BJ (cell line): Measurements from ENCODE around the gene SSC4D. TPM values are rescaled to one million over a fixed set of nuclear protein-coding genes. Genes with fewer than 3 reads are reported as not detected.

Experiments
- CTCF ChIA-PET: fragments of 350-600 bp; formaldehyde crosslinking; extraction: SDS; loops from one replicate; lab custom pipeline; 2021; ENCODE audit warnings: antibody characterized with exemption, inconsistent platforms; lab: Yijun Ruan, JAX
- POLR2A ChIA-PET: fragments of 300-600 bp; sonication (Branson Sonifier 250); formaldehyde crosslinking; extraction: SDS; loops from one replicate; lab custom pipeline; 2021; ENCODE audit warnings: antibody characterized with exemption; lab: Charles Lee
- DNase-seq: peaks from one replicate; pipeline ENCODE4 v3.0.0-alpha.2; 2011; ENCODE audit warnings: low read depth
- H3K27me3 ChIP-seq: 2 replicates; pipeline ENCODE4 v1.6.0; 2011; ENCODE audit warnings: low read length; ENCODE audit not compliant: control insufficient read depth, insufficient read depth
- H3K36me3 ChIP-seq: 2 replicates; pipeline ENCODE4 v1.5.1; 2011; ENCODE audit warnings: low read length; ENCODE audit not compliant: control insufficient read depth, insufficient read depth
- H3K4me3 ChIP-seq: 2 replicates; pipeline ENCODE4 v1.5.1; 2011; ENCODE audit warnings: low read depth, mild to moderate bottlenecking, control low read depth, low read length
- polyA plus RNA-seq: library from polyadenylated mRNA; depleted of rRNA; stranded (reverse); fragments of >200 nt; gene quantifications from 2 replicates; pipeline ENCODE4 v1.2.3, GENCODE V29; 2011
- TF ChIP-seq, protein P1 (sequence below): IDR thresholded peaks from 2 replicates; pipeline ENCODE4 v1.5.1; 2011; ENCODE audit warnings: low read depth, mild to moderate bottlenecking, control low read depth, inconsistent platforms, low read length, moderate library complexity; ENCODE audit not compliant: insufficient read depth

SSC4D gene
- polyA plus RNA-seq, 1 experiment = 0.92 TPM

DNA sequence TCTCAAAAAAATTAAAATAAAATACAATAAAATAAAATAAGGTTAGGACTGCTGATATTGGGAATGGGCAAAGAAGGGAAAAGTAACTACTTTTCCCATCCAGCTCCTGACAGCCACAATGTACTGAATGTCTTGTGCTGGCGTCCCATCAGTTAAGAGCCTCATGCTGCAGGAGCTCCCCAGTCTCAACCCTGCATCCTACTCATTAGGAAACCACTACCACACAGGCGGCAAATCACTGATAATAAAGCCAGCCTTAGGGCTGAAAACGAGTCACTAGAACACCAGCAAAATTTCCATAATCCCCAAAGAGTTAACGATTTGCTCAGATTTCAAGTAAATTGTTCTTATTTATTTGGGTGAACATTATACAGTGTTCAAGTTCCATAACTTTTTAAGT is 55.0 kb downstream of the SSC4D start:
- CTCF ChIA-PET = interaction anchor here (0.7 to 1.1 kb wide), 2 partner anchors 14 to 36 kb away, joined by 3 read pairs; no protein-coding TSS in a partner anchor
- H3K27me3 ChIP-seq = no peaks in the 10 kb centered on the region
- no peak overlapping the region for H3K4me3 ChIP-seq
- DNase-seq = no peak
- H3K36me3 ChIP-seq = peaks cover 8% of the 10 kb centered on the region
- POLR2A ChIA-PET = no interaction called here
- TF ChIP-seq, protein P1, sequence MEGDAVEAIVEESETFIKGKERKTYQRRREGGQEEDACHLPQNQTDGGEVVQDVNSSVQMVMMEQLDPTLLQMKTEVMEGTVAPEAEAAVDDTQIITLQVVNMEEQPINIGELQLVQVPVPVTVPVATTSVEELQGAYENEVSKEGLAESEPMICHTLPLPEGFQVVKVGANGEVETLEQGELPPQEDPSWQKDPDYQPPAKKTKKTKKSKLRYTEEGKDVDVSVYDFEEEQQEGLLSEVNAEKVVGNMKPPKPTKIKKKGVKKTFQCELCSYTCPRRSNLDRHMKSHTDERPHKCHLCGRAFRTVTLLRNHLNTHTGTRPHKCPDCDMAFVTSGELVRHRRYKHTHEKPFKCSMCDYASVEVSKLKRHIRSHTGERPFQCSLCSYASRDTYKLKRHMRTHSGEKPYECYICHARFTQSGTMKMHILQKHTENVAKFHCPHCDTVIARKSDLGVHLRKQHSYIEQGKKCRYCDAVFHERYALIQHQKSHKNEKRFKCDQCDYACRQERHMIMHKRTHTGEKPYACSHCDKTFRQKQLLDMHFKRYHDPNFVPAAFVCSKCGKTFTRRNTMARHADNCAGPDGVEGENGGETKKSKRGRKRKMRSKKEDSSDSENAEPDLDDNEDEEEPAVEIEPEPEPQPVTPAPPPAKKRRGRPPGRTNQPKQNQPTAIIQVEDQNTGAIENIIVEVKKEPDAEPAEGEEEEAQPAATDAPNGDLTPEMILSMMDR = no peak

DNA sequence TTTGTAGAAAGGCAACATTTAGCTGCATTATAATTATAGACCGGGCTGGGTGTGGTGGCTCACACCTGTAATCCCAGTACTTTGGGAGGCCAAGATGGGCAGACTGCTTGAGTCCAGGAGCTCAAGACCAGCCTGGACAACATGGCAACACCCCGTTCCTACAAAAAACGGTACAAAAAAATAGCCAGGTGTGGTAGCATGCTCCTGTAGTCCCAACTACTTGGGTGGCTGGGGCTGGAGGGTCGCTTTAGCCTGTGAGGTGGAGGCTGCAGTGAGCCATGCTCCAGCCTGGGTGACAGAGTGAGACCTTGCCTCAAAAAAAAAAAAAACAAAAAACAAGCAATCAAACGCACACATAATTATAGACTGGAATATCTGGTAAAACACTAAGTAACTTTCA is 55.8 kb downstream of the SSC4D start:
- POLR2A ChIA-PET = interaction anchor here (0.6 kb wide), 1 partner anchor 12 kb away, joined by 4 read pairs; no protein-coding TSS in a partner anchor
- H3K36me3 ChIP-seq = peaks cover 8% of the 10 kb centered on the region
- no peak overlapping the region for H3K4me3 ChIP-seq
- no peaks in the 10 kb centered on the region for H3K27me3 ChIP-seq
- no peak for DNase-seq
- CTCF ChIA-PET = no interaction called here
- TF ChIP-seq, protein P1 = no peak

DNA sequence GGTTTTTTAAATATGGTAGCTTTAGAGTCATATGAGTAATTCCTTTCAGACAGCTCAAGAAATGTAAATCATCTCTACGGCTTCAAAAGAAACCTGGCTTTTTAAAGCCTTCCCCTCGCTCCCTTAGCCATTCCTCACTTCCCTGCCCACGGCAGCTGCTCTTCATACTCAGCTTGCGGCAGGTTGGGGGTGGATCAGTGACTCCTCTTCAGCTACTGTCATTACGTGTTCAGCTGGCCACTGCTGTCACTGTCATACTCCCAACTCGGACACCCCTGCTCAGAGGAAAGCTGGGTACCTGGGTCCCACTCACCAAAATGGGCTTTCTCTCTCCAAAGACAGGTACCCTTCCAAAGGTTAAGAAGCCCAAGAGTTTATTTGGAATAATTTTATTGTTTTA is 57.3 kb downstream of the SSC4D start:
- no peak for DNase-seq
- no peaks in the 10 kb centered on the region for H3K27me3 ChIP-seq
- peaks cover 10% of the 10 kb centered on the region for H3K36me3 ChIP-seq
- CTCF ChIA-PET = interaction anchor here (0.9 to 1.7 kb wide), 3 partner anchors 33 to 60 kb away, joined by 3 to 5 read pairs (median 3); no protein-coding TSS in a partner anchor
- no peak overlapping the region for H3K4me3 ChIP-seq
- TF ChIP-seq, protein P1 = no peak
- POLR2A ChIA-PET = no interaction called here

DNA sequence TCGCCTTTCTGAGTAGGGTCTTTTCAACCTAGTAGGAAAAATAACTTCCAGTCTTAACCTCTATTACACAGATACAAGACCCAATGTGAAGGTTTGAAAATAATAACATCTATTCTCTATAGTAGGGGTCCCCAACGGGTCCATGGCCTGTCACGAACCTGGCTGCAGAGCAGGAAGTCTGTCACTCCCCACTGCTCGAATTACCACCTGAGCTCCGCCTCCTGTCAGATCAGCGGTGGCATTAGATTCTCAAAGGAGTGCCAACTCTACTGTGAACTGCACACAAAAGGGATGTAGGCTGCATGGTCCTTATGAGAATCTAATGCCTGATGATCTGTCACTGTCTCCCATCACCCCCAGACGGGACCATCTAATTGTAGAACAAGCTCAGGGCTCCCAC is 58.1 kb downstream of the SSC4D start:
- ChIA-PET CTCF (interaction anchor here (1.7 kb wide), 1 partner anchor 32 kb away, joined by 5 read pairs; no protein-coding TSS in a partner anchor), POLR2A (interaction anchor here (0.6 kb wide), 1 partner anchor 59 kb away, joined by 7 read pairs; no protein-coding TSS in a partner anchor)
- H3K4me3 ChIP-seq = no peak overlapping the region
- TF ChIP-seq, protein P1 = no peak
- H3K36me3 ChIP-seq = peaks cover 14% of the 10 kb centered on the region
- H3K27me3 ChIP-seq = no peaks in the 10 kb centered on the region
- no peak for DNase-seq

DNA sequence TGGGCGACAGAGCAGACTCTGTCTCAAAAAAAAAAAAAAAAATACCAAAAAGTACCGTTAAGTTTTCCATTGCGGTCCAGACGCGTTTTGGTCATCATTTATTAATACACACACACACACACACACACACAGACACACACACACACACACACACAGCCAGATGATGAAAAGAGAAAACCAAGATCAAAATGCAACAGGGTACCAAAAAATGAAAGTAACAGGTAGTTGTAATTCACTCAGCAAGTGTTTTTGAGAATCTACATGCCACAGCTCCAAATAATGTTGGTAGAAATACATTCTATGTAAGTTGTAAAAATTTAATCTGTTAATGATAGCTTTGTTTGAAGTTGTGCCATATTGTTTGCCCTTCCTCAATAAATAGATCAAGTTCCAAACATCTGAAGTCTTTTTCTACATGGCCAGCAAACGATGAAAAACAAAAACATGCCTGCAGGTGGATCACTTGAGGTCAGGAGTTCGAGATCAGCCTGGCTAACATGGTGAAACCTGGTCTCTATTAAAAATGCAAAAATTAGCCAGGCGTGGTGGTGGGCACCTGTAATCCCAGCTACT is 60.1 kb downstream of the SSC4D start:
- no peaks in the 10 kb centered on the region for H3K27me3 ChIP-seq
- peaks cover 23% of the 10 kb centered on the region for H3K36me3 ChIP-seq
- DNase-seq = no peak
- TF ChIP-seq, protein P1 = no peak
- ChIA-PET POLR2A (no interaction called here), CTCF (interaction anchor here (0.5 to 0.8 kb wide), 2 partner anchors 9 to 72 kb away, joined by 3 read pairs; no protein-coding TSS in a partner anchor)
- H3K4me3 ChIP-seq = no peak overlapping the region
